ENCODE data around the gene DDX60. TPM values are rescaled to one million over a fixed set of nuclear protein-coding genes. Genes with fewer than 3 reads are reported as not detected.

Gene DDX60
- total and polyA plus RNA-seq, 7 donors = 1.4 to 3.6 (median 2.1) TPM

- Histone ChIP-seq H3K4me1 (no peaks in the 10 kb centered on the region), H3K9me3 (peaks cover 6% of the 10 kb centered on the region), H3K27ac (no peak overlapping the region), H3K36me3 (ENCODE audit: insufficient read depth in 1 of 2, low read depth in 1 of 2) (no peaks in the 10 kb centered on the region), H3K27me3 (ENCODE audit: insufficient read depth in 3 of 3, low read length in 2 of 3) (no peaks in the 10 kb centered on the region), H3K4me3 (no peak overlapping the region)
- ATAC-seq (no peak), DNase-seq (no peak)
- intact Hi-C loops (cut with DNase I) = loop anchor here in 1 of 2 donors (10.0 kb wide), 1 partner anchor 277 kb away; no protein-coding TSS in a partner anchor
- TF ChIP-seq, protein P1, sequence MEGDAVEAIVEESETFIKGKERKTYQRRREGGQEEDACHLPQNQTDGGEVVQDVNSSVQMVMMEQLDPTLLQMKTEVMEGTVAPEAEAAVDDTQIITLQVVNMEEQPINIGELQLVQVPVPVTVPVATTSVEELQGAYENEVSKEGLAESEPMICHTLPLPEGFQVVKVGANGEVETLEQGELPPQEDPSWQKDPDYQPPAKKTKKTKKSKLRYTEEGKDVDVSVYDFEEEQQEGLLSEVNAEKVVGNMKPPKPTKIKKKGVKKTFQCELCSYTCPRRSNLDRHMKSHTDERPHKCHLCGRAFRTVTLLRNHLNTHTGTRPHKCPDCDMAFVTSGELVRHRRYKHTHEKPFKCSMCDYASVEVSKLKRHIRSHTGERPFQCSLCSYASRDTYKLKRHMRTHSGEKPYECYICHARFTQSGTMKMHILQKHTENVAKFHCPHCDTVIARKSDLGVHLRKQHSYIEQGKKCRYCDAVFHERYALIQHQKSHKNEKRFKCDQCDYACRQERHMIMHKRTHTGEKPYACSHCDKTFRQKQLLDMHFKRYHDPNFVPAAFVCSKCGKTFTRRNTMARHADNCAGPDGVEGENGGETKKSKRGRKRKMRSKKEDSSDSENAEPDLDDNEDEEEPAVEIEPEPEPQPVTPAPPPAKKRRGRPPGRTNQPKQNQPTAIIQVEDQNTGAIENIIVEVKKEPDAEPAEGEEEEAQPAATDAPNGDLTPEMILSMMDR (IDR thresholded peaks at IDR 0.05) = no peak
These were observed 120.6 kb downstream of the DDX60 start for GRCh38 chr4:168197926-168198325.

GRCh38 chr4:168188754-168189153 lies 129.8 kb downstream of the DDX60 start:
- H3K27ac ChIP-seq = no peak overlapping the region
- no peak for DNase-seq
- TF ChIP-seq, protein P1 (IDR thresholded peaks at IDR 0.05) = no peak
- intact Hi-C loops (cut with DNase I) = loop anchor here (10.0 kb wide), 3 partner anchors 146 to 736 kb away; no protein-coding TSS in a partner anchor
- ATAC-seq = no peak
- H3K4me1 ChIP-seq = no peaks in the 10 kb centered on the region
- no peak overlapping the region for H3K4me3 ChIP-seq
- no peaks in the 10 kb centered on the region for H3K36me3 ChIP-seq (ENCODE audit: insufficient read depth in 1 of 2, low read depth in 1 of 2)
- H3K27me3 ChIP-seq (ENCODE audit: insufficient read depth in 3 of 3, low read length in 2 of 3) = no peaks in the 10 kb centered on the region
- WGBS, 3 donors = 94% methylated on average over 1 of the region's 1 CpG
- no peaks in the 10 kb centered on the region for H3K9me3 ChIP-seq

GRCh38 chr4:168183717-168184571 lies 134.6 kb downstream of the DDX60 start:
- H3K4me1 ChIP-seq = no peaks in the 10 kb centered on the region
- no peaks in the 10 kb centered on the region for H3K9me3 ChIP-seq
- TF ChIP-seq, protein P1 (IDR thresholded peaks at IDR 0.05) = peak; percentile 74
- H3K27ac ChIP-seq = no peak overlapping the region
- WGBS, 3 donors = 24 to 27% (median 27%) methylated on average over 6 of the region's 6 CpGs
- ATAC-seq = peak; percentile 50 to 77 (median 64)
- no peaks in the 10 kb centered on the region for H3K36me3 ChIP-seq (ENCODE audit: insufficient read depth in 1 of 2, low read depth in 1 of 2)
- H3K27me3 ChIP-seq (ENCODE audit: insufficient read depth in 3 of 3, low read length in 2 of 3) = no peaks in the 10 kb centered on the region
- no peak for DNase-seq
- intact Hi-C loops (cut with DNase I) = loop anchor here (5.0 to 10.0 kb wide), 4 partner anchors 151 to 741 kb away; no protein-coding TSS in a partner anchor
- H3K4me3 ChIP-seq = no peak overlapping the region

DNA sequence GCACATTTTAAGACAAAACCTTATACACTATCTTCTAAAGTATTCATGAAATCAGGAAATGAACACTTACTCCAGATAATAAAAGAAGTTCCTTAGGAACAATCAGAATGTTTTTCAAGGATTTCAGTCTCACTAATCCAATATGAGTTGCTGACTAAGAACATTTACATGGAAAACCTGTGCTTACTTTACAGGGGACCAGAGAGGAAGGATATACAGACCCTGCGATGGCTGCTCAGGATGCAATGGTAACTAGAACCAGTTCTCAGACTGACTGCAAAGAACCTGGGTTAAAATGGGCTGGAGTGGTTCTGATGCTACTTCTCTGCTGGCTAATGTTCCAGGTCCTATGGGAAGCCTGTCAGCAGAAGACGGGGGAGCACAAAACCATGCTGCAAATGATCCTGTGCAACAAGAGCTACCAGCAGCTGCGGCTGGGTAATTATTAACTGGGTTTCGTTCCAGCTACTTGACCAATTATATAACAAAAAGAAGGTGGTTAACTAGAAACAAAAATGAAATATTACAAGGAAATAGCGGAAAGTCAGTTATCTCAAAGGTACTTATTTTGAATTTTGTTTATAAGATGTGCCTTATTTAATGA lies 140.9 kb downstream of the DDX60 start:
- no peak for DNase-seq
- TF ChIP-seq, protein P1 (IDR thresholded peaks at IDR 0.05) = no peak
- H3K4me3 ChIP-seq = no peak overlapping the region
- H3K4me1 ChIP-seq = no peaks in the 10 kb centered on the region
- no peak overlapping the region for H3K27ac ChIP-seq
- H3K27me3 ChIP-seq (ENCODE audit: insufficient read depth in 3 of 3, low read length in 2 of 3) = no peaks in the 10 kb centered on the region
- no peaks in the 10 kb centered on the region for H3K9me3 ChIP-seq
- ATAC-seq = no peak
- intact Hi-C loops (cut with DNase I) = no loop called here
- H3K36me3 ChIP-seq (ENCODE audit: insufficient read depth in 1 of 2, low read depth in 1 of 2) = no peaks in the 10 kb centered on the region
- 65 to 80% (median 68%) methylated on average over 5 of the region's 5 CpGs for WGBS, 3 donors
